Panc1 (cell line): Measurements from ENCODE around the gene RPS6KB1. TPM values are rescaled to one million over a fixed set of nuclear protein-coding genes. Genes with fewer than 3 reads are reported as not detected.

Experiments
- ATAC-seq: fragments of 200-7000 bp; cut with Tn5 transposase; 2 replicates; pipeline ENCODE4 v1.9.1; 2020; ENCODE audit warnings: mild to moderate bottlenecking, moderate library complexity
- BruUV-seq: library from RNA; stranded (reverse); fragments of 400-500 nt; replicated peaks from 2 replicates; lab custom pipeline; 2021; lab: Mats Ljungman, UMichigan
- CTCF ChIA-PET: fragments of 300-600 bp; sonication (Branson Sonifier 250); formaldehyde crosslinking; loops from one replicate; lab custom pipeline; 2022; ENCODE audit warnings: antibody characterized with exemption; lab: Charles Lee
- POLR2A ChIA-PET: fragments of 300-600 bp; sonication (Branson Sonifier 250); formaldehyde crosslinking; loops from one replicate; lab custom pipeline; 2022; ENCODE audit warnings: antibody characterized with exemption; lab: Charles Lee
- DNase-seq: peaks from one replicate; pipeline ENCODE4 v3.0.0-alpha.2; 2010; ENCODE audit warnings: low read depth, low spot score
- H3K27ac ChIP-seq: 2 replicates; pipeline ENCODE4 v1.5.1; 2011; ENCODE audit warnings: mild to moderate bottlenecking, low read length, inconsistent platforms
- H3K27me3 ChIP-seq: fragments of 200-500 bp; sonication (Bioruptor generic); 2 replicates; pipeline ENCODE4 v1.6.0; 2014; ENCODE audit warnings: low read length, inconsistent platforms; ENCODE audit not compliant: control insufficient read depth, insufficient read depth
- H3K36me3 ChIP-seq: fragments of 200-500 bp; sonication (Bioruptor generic); 2 replicates; pipeline ENCODE4 v1.5.1; 2014; ENCODE audit warnings: inconsistent platforms, mild to moderate bottlenecking, low read length, moderate library complexity; ENCODE audit not compliant: control insufficient read depth, insufficient read depth
- H3K4me1 ChIP-seq: 2 replicates; pipeline ENCODE4 v1.5.1; 2011; ENCODE audit warnings: inconsistent platforms, mild to moderate bottlenecking, low read length, moderate library complexity; ENCODE audit not compliant: control insufficient read depth, insufficient read depth
- H3K4me3 ChIP-seq, 2 experiments: 2 replicates each; pipeline ENCODE4 v1.5.1; 2011 to 2012; ENCODE audit warnings: low read depth in 2 of 2, low read length in 2 of 2, mild to moderate bottlenecking in 2 of 2, inconsistent platforms in 1 of 2, moderate library complexity in 1 of 2
- H3K9me3 ChIP-seq: fragments of 200-500 bp; sonication (Bioruptor generic); 2 replicates; pipeline ENCODE4 v1.5.1; 2014; ENCODE audit warnings: low read depth, mild to moderate bottlenecking, inconsistent platforms, low read length, moderate library complexity; ENCODE audit not compliant: control insufficient read depth, insufficient read depth
- POLR2AphosphoS5 ChIP-seq: IDR thresholded peaks from 2 replicates; pipeline ENCODE4 v1.6.1; 2012; ENCODE audit warnings: mild to moderate bottlenecking, low read depth, low read length, moderate library complexity
- SIN3A ChIP-seq: IDR thresholded peaks from 2 replicates; pipeline ENCODE4 v1.6.1; 2012; ENCODE audit warnings: low read depth, mild to moderate bottlenecking, low read length, moderate library complexity, borderline replicate concordance; ENCODE audit not compliant: insufficient read depth
- TCF7L2 ChIP-seq: IDR thresholded peaks from 2 replicates; pipeline ENCODE4 v1.6.1; 2011; ENCODE audit warnings: mild to moderate bottlenecking, low read depth, low read length, inconsistent platforms
- in situ Hi-C: cut with HindIII; loops from 2 replicates; pipeline ENCODE4 v1.10.0; 2016; ENCODE audit warnings: low sequenced_read_pairs, low pct_unique_long_range_greater_than_20kb
- intact Hi-C: fragments of 100-400 bp; cut with micrococcal nuclease; formaldehyde crosslinking; loops from one replicate; pipeline ENCODE4 v1.10.0; 2022; ENCODE audit not compliant: unreplicated experiment
- total RNA-seq: library from RNA; stranded (reverse); gene quantifications from one replicate; pipeline ENCODE4 v1.2.1, GENCODE V29; 2021; ENCODE audit not compliant: unreplicated experiment
- TF ChIP-seq, protein P1 (sequence below): fragments of 450-650 bp; IDR thresholded peaks from 2 replicates; pipeline ENCODE4 v1.5.1; 2017; ENCODE audit warnings: mild to moderate bottlenecking
- TF ChIP-seq, protein P2 (sequence below), 2 experiments: IDR thresholded peaks; 2 replicates each; pipeline ENCODE4 v1.6.1; 2011 to 2012; ENCODE audit warnings: low read depth in 2 of 2, control low read depth in 1 of 2, low read length in 1 of 2, mild to moderate bottlenecking in 1 of 2, moderate library complexity in 1 of 2; ENCODE audit not compliant: insufficient read depth in 1 of 2

The RPS6KB1 gene
- total RNA-seq, 1 experiment from 2014 or later = 34.6 TPM

GRCh38 chr17:59901604-59902003 is 8.7 kb downstream of the RPS6KB1 start:
- no peak for ATAC-seq

DNA sequence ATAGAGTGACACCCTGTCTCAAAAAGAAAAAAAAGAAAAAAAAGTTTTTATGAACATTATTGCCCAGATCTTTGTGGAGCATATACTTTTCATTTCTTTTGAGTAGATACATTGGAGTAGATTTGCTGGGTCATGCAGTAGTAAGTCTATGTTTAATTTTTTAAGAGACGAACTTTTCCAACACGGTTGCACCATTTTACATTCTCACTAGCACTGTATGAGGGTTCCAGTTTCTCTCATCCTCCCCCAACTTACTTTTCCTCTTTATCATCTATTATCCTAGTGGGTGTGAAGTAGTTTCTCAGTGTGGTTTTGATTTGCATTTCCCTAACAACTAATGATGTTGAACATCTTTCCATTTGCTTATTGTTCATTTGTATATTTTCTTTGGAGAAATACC is 10.5 kb downstream of the RPS6KB1 start:
- no peaks in the 10 kb centered on the region for H3K27me3 ChIP-seq
- no peaks in the 10 kb centered on the region for H3K9me3 ChIP-seq
- H3K27ac ChIP-seq = no peak overlapping the region
- ChIA-PET CTCF (interaction anchor here (1.0 kb wide), 1 partner anchor 11 kb away, joined by 5 read pairs; no protein-coding TSS in a partner anchor), POLR2A (no interaction called here)
- in situ Hi-C loops (no loop called here), intact Hi-C loops (no loop called here)
- TF ChIP-seq, protein P1, sequence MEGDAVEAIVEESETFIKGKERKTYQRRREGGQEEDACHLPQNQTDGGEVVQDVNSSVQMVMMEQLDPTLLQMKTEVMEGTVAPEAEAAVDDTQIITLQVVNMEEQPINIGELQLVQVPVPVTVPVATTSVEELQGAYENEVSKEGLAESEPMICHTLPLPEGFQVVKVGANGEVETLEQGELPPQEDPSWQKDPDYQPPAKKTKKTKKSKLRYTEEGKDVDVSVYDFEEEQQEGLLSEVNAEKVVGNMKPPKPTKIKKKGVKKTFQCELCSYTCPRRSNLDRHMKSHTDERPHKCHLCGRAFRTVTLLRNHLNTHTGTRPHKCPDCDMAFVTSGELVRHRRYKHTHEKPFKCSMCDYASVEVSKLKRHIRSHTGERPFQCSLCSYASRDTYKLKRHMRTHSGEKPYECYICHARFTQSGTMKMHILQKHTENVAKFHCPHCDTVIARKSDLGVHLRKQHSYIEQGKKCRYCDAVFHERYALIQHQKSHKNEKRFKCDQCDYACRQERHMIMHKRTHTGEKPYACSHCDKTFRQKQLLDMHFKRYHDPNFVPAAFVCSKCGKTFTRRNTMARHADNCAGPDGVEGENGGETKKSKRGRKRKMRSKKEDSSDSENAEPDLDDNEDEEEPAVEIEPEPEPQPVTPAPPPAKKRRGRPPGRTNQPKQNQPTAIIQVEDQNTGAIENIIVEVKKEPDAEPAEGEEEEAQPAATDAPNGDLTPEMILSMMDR = no peak
- TF ChIP-seq POLR2AphosphoS5 (no peak), SIN3A (no peak), TCF7L2 (no peak)
- TF ChIP-seq, protein P2, sequence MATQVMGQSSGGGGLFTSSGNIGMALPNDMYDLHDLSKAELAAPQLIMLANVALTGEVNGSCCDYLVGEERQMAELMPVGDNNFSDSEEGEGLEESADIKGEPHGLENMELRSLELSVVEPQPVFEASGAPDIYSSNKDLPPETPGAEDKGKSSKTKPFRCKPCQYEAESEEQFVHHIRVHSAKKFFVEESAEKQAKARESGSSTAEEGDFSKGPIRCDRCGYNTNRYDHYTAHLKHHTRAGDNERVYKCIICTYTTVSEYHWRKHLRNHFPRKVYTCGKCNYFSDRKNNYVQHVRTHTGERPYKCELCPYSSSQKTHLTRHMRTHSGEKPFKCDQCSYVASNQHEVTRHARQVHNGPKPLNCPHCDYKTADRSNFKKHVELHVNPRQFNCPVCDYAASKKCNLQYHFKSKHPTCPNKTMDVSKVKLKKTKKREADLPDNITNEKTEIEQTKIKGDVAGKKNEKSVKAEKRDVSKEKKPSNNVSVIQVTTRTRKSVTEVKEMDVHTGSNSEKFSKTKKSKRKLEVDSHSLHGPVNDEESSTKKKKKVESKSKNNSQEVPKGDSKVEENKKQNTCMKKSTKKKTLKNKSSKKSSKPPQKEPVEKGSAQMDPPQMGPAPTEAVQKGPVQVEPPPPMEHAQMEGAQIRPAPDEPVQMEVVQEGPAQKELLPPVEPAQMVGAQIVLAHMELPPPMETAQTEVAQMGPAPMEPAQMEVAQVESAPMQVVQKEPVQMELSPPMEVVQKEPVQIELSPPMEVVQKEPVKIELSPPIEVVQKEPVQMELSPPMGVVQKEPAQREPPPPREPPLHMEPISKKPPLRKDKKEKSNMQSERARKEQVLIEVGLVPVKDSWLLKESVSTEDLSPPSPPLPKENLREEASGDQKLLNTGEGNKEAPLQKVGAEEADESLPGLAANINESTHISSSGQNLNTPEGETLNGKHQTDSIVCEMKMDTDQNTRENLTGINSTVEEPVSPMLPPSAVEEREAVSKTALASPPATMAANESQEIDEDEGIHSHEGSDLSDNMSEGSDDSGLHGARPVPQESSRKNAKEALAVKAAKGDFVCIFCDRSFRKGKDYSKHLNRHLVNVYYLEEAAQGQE (IDR thresholded peaks at IDR 0.05; ENCODE audit: insufficient read depth in 1 of 2, low read depth in 2 of 2, low read length in 1 of 2) = no peak
- DNase-seq (no peak), ATAC-seq (no peak)
- no peaks in the 10 kb centered on the region for H3K36me3 ChIP-seq
- no peak overlapping the region for H3K4me3 ChIP-seq
- BruUV-seq = no TSS peak
- no peaks in the 10 kb centered on the region; the same call in 1 of the 2 replicates for H3K4me1 ChIP-seq

More at GRCh38 chr17:59901604-59902003, 8.7 kb downstream of the RPS6KB1 start:
- H3K27me3 ChIP-seq = no peaks in the 10 kb centered on the region
- H3K36me3 ChIP-seq = no peaks in the 10 kb centered on the region; the same call in 1 of the 2 replicates
- ChIA-PET POLR2A (interaction anchor here (0.6 kb wide), 1 partner anchor 192 kb away, joined by 4 read pairs; no protein-coding TSS in a partner anchor), CTCF (interaction anchor here (0.6 kb wide), 1 partner anchor 73 kb away, joined by 4 read pairs; no protein-coding TSS in a partner anchor)
- no peak for TF ChIP-seq POLR2AphosphoS5
- TF ChIP-seq SIN3A = no peak
- TF ChIP-seq, protein P1 = no peak
- TF ChIP-seq, protein P2 (IDR thresholded peaks at IDR 0.05; ENCODE audit: insufficient read depth in 1 of 2, low read depth in 2 of 2, low read length in 1 of 2) = no peak
- no peak for TF ChIP-seq TCF7L2
- no TSS peak for BruUV-seq
- no peak for DNase-seq
- no peak overlapping the region for H3K27ac ChIP-seq
- no peaks in the 10 kb centered on the region for H3K9me3 ChIP-seq
- peaks cover under 1% of the 10 kb centered on the region for H3K4me1 ChIP-seq
- in situ Hi-C loops (no loop called here), intact Hi-C loops (no loop called here)
- H3K4me3 ChIP-seq = no peak overlapping the region
